PC-3 (cell line): ENCODE measurements around the gene SLC19A1.

Experiments used
- CTCF ChIP-seq: fragments of 300-600 bp; sonication (generic); conservative IDR thresholded peaks from 2 replicates; pipeline ENCODE4 v1.5.1; 2017; ENCODE audit warnings: antibody characterized with exemption, low read depth, mild to moderate bottlenecking, low read length
- EZH2 ChIP-seq: fragments of 300-600 bp; sonication (generic); IDR thresholded peaks from one replicate; pipeline ENCODE4 v1.6.1; 2017; ENCODE audit warnings: antibody characterized with exemption, mild to moderate bottlenecking, low read length; ENCODE audit not compliant: unreplicated experiment
- EZH2phosphoT487 ChIP-seq: fragments of 300-600 bp; sonication (generic); IDR thresholded peaks from 2 replicates; pipeline ENCODE4 v1.6.1; 2018; ENCODE audit warnings: mild to moderate bottlenecking, antibody characterized with exemption, low read length, borderline replicate concordance

GRCh38 chr21:45590246-45590725 lies 48.0 kb upstream of the SLC19A1 start:
- TF ChIP-seq CTCF (no peak), EZH2 (no peak), EZH2phosphoT487 (no peak)
